ENCODE results near the gene ORAI3. TPM values are rescaled to one million over a fixed set of nuclear protein-coding genes. Genes with fewer than 3 reads are reported as not detected.
A peak's percentile ranks its signal among the peaks of the same experiment; 100 is the strongest.

ORAI3 gene
- total RNA-seq, 1 donor from 2014 or later, result 27.0 TPM

DNA sequence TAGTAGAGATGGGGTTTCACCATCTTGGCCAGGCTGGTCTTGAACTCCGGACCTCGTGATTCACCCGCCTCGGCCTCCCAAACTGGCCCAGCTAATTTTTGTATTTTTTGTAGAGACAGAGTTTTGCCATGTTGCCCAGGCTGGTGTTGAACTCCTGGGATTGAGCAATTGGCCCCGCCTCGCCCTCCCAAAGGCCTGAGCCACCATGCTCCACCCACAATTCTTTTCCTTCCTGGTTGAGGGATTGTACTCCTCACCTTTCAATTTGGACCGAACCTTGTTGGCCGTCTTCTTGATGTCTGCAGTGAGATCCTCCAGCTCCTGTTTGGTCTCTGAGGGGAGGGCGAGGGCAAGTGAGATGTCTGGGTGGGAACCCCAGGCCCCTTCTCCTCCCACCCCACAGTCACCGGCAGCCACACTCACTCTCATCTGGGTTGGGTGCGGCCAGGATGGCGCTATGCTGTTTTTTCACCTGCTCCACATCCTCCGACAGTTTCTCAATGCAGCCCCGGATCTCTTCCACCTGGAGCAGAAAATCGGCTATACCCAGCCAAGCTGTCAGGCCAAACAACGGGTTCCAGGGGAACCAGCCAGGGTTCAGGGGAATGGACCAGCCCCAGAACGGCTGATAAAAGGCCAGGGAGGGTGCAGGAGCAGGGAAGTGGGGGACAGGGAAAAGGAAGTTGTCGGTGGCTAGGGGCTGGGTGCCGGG is 52.0 kb downstream of the ORAI3 start:
- H3K27me3 ChIP-seq, result no peaks in the 10 kb centered on the region
- H3K4me3 ChIP-seq, result no peak overlapping the region
- peak overlapping the region; percentile 2 for H3K27ac ChIP-seq
- no peaks in the 10 kb centered on the region for H3K9me3 ChIP-seq
- no peak for DNase-seq (ENCODE audit: extremely low spot score in 2 of 2)
- intact Hi-C loops (cut with DNase I), result no loop called here
- no peaks in the 10 kb centered on the region for H3K36me3 ChIP-seq
- TF ChIP-seq CTCF (IDR thresholded peaks at IDR 0.05), result no peak
- TF ChIP-seq POLR2AphosphoS5 (IDR thresholded peaks at IDR 0.05; ENCODE audit: insufficient read depth in 1 of 2, low read depth in 1 of 2), result no peak
- no peak for TF ChIP-seq POLR2A (IDR thresholded peaks at IDR 0.05)
- H3K4me1 ChIP-seq, result peaks cover 28% of the 10 kb centered on the region

DNA sequence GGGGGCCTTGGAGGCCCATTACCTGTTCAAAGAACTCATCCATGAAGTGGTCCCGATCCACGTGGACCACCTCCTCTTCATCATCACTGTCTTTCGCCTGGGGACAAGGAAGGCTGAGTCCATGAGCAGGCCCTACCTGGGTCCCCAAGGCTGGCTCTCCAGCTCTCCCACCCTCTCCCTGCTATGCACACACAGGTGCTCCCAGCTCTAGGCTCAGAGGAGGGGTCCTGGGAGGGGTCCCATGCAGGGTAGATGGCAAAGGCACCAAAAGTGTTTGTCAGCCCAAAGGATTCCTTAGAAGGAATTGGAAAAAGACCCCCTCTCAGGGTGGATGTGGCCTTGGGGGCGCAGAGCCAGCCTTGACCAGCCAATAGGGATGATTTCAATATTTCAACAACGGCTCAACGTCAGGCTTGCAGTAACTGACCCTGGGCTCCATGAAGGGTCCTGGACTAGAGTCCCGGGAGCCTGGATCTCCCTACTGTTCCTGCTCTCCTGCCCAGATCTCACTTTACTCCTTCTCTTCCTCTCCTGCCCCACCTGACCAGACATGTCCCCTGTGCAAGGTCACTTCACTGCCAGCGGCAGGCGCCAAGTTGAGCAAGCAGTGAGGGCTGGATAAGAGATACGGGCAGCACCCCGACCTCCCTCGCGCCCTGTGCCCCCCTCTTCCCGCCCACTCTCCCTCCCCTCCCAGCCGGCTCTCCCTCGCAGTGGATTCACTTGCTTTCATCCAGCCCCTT is 52.8 kb downstream of the ORAI3 start:
- intact Hi-C loops (cut with DNase I), result no loop called here
- Histone ChIP-seq H3K27me3 (no peaks in the 10 kb centered on the region), H3K4me1 (peaks cover 25% of the 10 kb centered on the region), H3K4me3 (no peak overlapping the region), H3K9me3 (no peaks in the 10 kb centered on the region), H3K36me3 (no peaks in the 10 kb centered on the region), H3K27ac (peak overlapping the region; percentile 2)
- TF ChIP-seq POLR2AphosphoS5 (IDR thresholded peaks at IDR 0.05; ENCODE audit: insufficient read depth in 1 of 2, low read depth in 1 of 2) (no peak), CTCF (IDR thresholded peaks at IDR 0.05) (no peak), POLR2A (IDR thresholded peaks at IDR 0.05) (no peak)
- DNase-seq (ENCODE audit: extremely low spot score in 2 of 2), result no peak

DNA sequence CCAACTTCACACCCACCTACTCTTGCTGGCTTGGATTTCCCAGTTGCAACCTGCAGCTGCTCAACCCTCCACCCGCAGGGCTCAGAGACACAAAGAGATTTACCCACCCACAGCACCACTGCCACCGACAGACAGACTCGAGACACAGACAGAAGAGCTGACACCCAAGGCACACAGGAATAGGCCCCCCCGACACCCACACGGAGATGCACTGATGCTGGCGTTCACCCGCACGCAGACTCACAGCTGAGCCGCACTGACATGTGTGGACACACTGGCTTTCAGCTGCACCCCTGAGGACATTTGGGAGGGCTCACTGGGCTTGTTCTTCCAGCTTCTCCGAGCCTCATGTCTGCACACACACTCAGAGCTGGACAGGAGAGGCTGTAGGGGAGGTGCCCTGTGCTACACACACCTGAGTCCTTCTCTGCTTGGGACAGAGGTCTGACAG is 53.4 kb downstream of the ORAI3 start:
- TF ChIP-seq POLR2AphosphoS5 (IDR thresholded peaks at IDR 0.05; ENCODE audit: insufficient read depth in 1 of 2, low read depth in 1 of 2) (peak; percentile 8 to 37), POLR2A (IDR thresholded peaks at IDR 0.05) (no peak)
- intact Hi-C loops (cut with DNase I), result no loop called here
- no peaks in the 10 kb centered on the region for H3K9me3 ChIP-seq
- no peak for DNase-seq (ENCODE audit: extremely low spot score in 2 of 2)
- no peak overlapping the region for H3K4me3 ChIP-seq
- no peak overlapping the region for H3K27ac ChIP-seq
- peaks cover 21% of the 10 kb centered on the region for H3K4me1 ChIP-seq
- H3K27me3 ChIP-seq, result no peaks in the 10 kb centered on the region
- no peaks in the 10 kb centered on the region for H3K36me3 ChIP-seq

GRCh38 chr16:31002862-31003341 is 54.0 kb downstream of the ORAI3 start:
- H3K9me3 ChIP-seq, result no peaks in the 10 kb centered on the region
- intact Hi-C loops (cut with DNase I), result no loop called here
- no peak overlapping the region for H3K27ac ChIP-seq
- DNase-seq (ENCODE audit: extremely low spot score in 2 of 2), result no peak
- H3K4me1 ChIP-seq, result peaks cover 15% of the 10 kb centered on the region
- H3K27me3 ChIP-seq, result no peaks in the 10 kb centered on the region
- no peak overlapping the region for H3K4me3 ChIP-seq
- TF ChIP-seq CTCF (IDR thresholded peaks at IDR 0.05) (no peak), POLR2A (IDR thresholded peaks at IDR 0.05) (no peak)
- no peaks in the 10 kb centered on the region for H3K36me3 ChIP-seq

DNA sequence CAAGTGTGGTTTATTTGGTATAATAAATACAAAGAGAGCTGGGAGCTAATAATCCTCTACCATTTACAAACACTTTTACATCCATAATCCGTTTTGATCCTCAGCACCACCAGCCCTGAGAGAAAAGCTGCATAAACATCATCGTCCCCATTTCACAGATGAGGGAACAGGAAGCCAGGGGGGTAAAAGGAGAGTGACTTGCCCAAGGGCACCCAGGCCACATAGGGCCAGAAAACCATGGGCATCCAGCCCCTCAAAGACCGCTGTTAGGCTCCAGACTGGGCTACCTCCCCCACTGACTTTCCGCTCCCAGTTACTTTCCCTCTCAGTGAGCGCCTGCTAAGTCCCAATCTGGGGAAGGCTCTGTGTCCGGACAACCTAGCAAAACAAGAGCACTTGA is 54.9 kb downstream of the ORAI3 start:
- no peak for DNase-seq (ENCODE audit: extremely low spot score in 2 of 2)
- intact Hi-C loops (cut with DNase I), result no loop called here
- H3K36me3 ChIP-seq, result no peaks in the 10 kb centered on the region
- no peaks in the 10 kb centered on the region for H3K27me3 ChIP-seq
- no peak overlapping the region for H3K27ac ChIP-seq
- H3K4me3 ChIP-seq, result no peak overlapping the region
- peaks cover 9% of the 10 kb centered on the region for H3K4me1 ChIP-seq
- H3K9me3 ChIP-seq, result no peaks in the 10 kb centered on the region
- no peak for TF ChIP-seq CTCF (IDR thresholded peaks at IDR 0.05)
- no peak for TF ChIP-seq POLR2A (IDR thresholded peaks at IDR 0.05)
- no peak for TF ChIP-seq POLR2AphosphoS5 (IDR thresholded peaks at IDR 0.05; ENCODE audit: insufficient read depth in 1 of 2, low read depth in 1 of 2)

Small RNAs within 50 kb of the gene (small RNA-seq; reads per million reads assigned to genes)
- not detected for gene AC135048.1

Other genes starting within 250 kb of the ORAI3 start
- gene SRCAP, start 249.9 kb upstream of the ORAI3 start, total RNA-seq, result 28.5 TPM
- gene PHKG2, start 200.6 kb upstream of the ORAI3 start, total RNA-seq, result 32.9 TPM
- gene CFAP119, start 187.0 kb upstream of the ORAI3 start, total RNA-seq, result 1.7 TPM
- gene RNF40, start 186.7 kb upstream of the ORAI3 start, total RNA-seq, result 60.9 TPM
- 11.3 TPM for gene ZNF629, start 161.9 kb upstream of the ORAI3 start, total RNA-seq
- gene BCL7C, start 55.0 kb upstream of the ORAI3 start, total RNA-seq, result 38.1 TPM
- gene CTF1, start 52.5 kb upstream of the ORAI3 start, total RNA-seq, result 3.2 TPM
- gene FBXL19, start 25.5 kb upstream of the ORAI3 start, total RNA-seq, result 21.4 TPM
- 10.6 TPM for gene SETD1A, start 8.7 kb downstream of the ORAI3 start, total RNA-seq
- 14.5 TPM for gene HSD3B7, start 36.1 kb downstream of the ORAI3 start, total RNA-seq
- gene STX1B, start 61.6 kb downstream of the ORAI3 start, total RNA-seq, result 4.7 TPM
- 42.5 TPM for gene STX4, start 84.5 kb downstream of the ORAI3 start, total RNA-seq
- gene ZNF668, start 125.2 kb downstream of the ORAI3 start, total RNA-seq, result 5.4 TPM
- gene ZNF646, start 125.4 kb downstream of the ORAI3 start, total RNA-seq, result 10.6 TPM
- 2.0 TPM for gene PRSS53, start 139.9 kb downstream of the ORAI3 start, total RNA-seq
- gene VKORC1, start 145.7 kb downstream of the ORAI3 start, total RNA-seq, result 123 TPM
- 48.9 TPM for gene BCKDK, start 159.3 kb downstream of the ORAI3 start, total RNA-seq
- gene KAT8, start 168.6 kb downstream of the ORAI3 start, total RNA-seq, result 76.6 TPM
- 26.0 TPM for gene PRSS8, start 186.7 kb downstream of the ORAI3 start, total RNA-seq
- gene PRSS36, start 201.0 kb downstream of the ORAI3 start, total RNA-seq, result 1.2 TPM
- 74.2 TPM for gene FUS, start 231.1 kb downstream of the ORAI3 start, total RNA-seq

All from vagina (tissue), 2 donors.